DMS 273 (cell line): Measurements from ENCODE around the gene TIGD3.

ENCODE experiments used
- DNase-seq: peaks from one replicate; lab custom pipeline; 2025; ENCODE audit not compliant: unreplicated experiment; lab: John Stamatoyannopoulos, UW

Gene TIGD3

GRCh38 chr11:65389294-65389980, 34.9 kb downstream of the TIGD3 start:
- DNase-seq, result no peak

DNA sequence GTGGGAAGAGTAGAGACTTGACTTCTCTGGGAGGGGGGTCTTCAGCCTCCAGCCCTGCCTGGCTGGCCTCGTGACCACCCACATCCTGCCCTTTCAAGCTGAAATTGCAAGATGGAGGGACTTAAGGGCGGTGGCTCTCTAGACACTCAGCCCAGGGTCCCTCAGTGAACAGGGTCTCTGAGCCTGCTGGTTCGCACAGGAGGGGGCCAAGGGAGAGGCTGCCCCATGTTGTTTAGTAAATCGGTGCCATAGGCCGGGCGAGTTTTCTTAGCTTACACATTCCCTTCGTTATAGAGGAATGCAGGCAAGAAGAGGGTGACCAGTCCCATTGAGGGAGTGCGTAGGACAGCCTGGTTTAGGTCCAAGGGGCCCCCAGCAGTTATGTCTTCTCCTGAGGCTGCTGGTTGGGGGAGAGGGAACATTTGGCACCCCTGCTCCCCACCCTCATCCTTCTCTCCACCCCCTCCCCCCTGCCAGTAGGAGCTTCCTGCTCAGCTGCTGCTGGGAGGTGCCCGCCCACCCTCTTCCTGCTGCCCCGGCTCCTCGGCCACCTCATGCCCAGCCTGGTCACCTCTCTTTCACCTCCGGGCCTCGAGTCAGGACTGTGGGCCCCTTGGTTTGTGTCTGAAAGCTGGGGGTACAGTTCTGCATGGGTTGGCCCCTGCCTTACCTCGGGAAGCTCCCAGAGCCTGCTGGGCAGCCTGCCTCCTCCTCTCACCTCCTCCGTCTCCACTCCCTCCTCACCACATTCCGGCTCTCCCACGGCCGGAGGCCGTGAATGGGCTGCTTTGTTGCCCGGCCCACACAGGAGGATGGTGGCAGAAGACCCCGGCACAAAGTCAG, 35.8 kb downstream of the TIGD3 start:
- DNase-seq, result no peak

- no peak for DNase-seq
Observed at GRCh38 chr11:65390996-65391395, 36.4 kb downstream of the TIGD3 start.

DNA sequence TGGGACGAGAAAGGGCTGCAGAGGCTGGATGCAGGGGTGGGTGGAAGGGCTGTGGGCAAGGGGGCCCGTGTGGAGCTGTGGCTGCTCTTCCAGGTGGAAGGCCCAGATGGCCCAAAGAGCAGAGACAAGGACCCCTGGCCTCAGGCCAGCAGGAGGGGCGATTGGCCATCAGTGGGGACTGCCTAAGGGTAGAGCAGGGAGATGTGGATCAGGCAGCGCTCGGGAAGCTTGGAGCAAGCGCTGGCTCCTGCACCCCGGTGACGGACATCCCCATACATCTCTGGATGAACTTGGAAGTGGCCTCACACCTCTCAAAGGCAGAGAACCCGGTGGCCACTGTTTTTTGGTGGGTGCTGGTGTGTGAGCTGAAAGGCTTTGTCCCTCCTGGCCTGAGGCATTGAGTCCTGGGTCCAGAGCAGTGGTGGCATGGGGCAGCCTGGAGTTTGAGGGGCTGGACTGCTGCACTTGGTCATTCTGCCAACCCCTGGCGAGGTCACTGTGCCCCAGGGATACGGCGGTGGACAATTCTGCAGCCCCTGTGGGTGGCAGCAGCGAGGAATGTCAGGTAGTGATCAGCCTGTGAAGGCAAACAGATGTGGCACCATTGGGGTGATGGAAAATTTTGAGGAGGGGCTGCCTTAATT, 37.8 kb downstream of the TIGD3 start:
- no peak for DNase-seq

DNA sequence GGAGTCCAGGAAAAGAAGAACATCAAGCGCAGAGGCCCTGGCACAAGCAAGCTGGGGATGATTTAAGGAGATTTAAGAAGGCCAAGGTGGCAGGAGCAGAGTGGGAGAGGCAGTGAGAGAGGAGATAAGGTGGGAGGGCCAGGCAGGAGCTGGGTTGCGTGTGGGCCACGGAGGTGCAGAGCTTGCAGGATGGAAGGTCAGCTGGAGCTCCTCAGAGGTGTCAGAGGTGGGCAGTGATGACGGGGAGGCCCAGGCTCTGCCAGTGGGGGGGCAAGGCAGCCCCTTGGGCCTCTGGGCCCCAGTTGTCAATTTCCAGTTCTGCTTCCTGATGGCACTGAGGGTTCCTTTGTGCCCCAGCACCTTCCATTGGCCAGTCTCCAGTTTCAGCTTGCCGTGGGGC, 38.3 kb downstream of the TIGD3 start:
- DNase-seq, result no peak

DNA sequence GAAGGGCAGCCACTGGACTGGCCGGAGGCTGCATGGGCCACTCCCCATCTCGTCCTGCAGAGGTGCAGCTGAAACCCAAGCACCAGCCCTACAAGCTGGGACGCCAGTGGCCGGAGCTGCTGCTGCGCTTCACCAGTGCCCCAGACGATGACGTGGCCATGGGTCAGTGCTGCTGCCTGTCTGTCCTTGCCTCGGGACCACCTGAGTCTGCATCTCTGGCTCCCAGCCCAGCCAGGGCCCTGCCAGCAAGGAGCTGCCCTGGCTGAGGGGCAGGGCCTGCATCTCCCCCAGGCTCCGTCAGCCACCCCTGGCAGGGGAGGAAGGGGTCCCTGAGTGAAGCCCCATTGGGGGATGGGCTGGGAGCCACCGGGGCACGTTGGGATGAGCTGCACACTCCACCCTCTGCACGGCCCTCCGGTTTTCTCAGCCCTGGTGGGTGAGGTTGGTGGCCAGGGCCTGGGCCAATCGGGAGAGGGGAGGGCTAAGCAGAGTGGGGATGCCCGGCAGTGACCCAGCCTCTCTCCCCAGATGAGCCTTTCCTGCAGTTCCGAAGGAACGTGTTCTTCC, 39.0 kb downstream of the TIGD3 start:
- DNase-seq, result no peak

DNA sequence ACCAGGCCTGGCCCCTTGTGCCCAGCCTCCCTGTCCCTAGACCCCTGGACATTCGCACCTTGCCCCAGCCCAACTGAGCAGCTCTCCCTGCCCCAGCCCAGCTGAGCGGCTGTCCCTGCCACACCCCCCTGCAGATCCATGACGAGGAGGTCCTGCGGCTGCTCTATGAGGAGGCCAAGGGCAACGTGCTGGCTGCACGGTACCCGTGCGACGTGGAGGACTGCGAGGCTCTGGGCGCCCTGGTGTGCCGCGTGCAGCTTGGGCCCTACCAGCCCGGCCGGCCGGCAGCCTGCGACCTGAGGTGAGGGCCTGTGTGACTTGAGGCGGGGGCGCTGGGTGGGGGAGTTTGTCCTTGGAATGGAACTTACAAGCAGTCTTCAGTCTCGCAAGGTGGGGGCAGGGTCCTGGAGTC, 39.6 kb downstream of the TIGD3 start:
- DNase-seq, result no peak

DNA sequence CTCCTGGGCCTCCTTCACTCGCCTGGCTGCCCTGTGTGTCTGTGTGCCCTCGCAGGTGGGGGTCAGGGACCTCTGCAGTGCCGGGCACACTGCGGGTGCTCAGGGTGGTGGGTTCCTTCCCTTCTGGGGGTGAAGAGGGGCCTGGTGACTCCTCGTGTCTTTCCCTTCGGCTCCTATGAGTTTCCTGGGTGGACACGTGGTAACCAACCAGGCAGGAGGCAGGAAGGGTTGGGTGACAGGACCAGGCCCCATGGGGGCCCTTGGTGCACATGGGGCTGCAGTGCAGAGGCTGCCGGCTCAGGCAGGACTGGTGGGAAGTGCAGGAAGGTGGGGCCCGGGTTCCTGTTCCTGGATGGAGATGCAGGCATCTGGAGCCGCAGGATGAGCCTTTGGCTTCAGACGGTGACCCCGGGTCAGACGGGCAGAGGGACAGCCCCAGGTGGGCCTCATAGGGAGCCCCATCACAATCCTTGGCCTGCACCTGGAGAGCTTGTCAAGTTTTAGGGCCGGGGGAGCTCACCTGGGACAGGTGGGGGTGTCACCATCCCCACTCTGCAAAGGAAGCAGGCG, 41.5 kb downstream of the TIGD3 start:
- no peak for DNase-seq

DNA sequence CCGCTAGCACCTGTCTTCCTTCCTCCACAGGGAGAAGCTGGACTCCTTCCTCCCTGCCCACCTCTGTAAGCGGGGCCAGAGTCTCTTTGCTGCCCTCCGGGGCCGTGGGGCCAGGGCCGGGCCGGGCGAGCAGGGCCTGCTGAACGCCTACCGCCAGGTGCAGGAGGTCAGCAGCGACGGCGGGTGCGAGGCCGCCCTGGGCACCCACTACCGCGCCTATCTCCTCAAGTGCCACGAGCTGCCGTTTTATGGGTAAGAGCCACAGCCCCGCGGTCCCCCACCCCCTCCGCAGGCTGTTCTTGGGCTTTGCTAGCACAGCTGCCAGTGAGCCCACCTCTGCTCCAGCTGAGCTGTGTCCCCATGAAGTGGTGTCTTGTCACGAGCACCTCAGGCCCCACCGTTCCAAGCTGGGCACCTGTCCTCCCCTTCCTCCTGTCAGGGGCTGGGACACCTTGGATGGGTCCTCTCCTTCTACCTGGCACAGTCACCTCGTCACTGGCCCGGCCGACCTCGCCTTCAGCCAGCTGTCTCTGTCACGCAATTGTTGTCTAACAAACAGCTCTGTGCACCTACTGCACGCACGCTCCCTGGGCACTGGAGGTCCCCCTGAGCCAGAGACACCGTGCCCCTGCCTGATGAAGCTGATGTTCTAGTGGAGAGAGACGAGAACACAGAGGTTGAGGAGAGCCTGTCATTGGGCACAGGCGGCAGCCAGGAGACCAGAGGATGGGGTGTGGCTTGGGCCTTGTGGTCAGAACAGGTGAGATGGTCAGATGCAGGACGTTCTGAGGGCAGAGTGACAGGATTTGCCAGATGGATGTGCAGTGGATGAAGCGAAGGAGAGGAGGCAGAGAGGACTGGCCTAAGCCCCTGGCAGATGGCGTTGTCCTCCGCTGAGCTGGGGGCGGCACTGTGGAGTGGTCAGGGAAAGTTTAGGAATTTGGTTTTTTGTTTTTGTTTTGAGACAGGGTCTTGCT, 42.5 kb downstream of the TIGD3 start:
- DNase-seq, result no peak

GRCh38 chr11:65398362-65398910, 43.9 kb downstream of the TIGD3 start:
- DNase-seq, result no peak

GRCh38 chr11:65399249-65399648, 44.7 kb downstream of the TIGD3 start:
- no peak for DNase-seq

DNA sequence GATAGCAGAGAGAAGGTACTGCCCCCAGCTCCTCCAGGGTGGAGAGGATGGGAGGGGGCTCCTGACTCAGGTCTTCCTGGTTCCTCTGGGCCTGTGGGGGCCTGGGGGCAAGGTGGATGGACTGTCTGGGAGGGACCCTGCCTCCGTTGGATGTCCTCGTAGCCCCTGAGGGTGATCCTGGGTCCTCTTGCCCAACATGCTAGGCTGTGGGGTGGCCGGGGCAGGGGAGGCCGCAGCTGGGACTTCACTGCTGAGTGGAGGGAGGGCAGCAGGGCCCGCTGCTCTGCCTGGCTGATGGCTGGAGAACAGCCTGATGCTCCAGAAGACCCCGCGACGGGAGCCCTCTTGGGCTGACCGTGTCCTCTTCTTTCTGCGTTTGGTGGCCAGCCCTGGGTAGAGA, 45.3 kb downstream of the TIGD3 start:
- DNase-seq, result no peak

DNA sequence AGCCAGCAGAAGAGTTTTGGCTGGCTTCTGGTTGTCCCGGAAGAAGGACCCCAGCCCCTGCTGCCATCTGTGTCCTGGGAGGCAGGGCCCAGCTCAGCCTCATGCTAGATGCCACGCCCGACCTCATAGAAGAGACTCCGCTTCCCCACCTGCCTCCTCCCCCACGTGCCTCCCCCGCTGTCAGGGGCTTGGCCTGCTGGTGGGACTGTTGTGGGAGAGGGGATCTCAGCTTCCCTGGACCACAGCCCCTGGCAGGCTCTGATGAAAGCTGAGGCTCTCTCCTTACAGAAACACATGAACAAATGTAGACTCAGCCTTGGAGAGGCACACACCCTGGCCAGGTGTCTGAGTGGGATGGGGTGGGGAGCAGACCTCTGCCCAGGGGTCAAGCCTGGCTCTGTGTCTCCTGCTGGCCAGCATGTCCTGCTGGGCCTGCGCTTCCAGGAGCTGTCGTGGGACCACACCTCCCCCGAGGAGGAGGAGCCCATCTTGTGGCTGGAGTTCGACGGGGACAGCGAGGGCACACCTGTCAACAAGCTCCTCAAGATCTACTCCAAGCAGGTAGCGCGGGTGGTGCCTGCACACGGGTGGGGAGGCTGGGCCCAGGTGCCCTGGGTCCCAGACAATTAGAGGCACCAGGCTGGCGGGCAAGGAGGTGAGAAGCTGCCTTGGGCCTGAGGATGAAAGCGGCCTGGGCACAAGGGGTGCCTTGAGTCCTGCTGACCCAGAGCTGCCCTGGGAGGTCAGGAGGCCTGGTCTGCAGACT, 45.9 kb downstream of the TIGD3 start:
- DNase-seq, result no peak

DNA sequence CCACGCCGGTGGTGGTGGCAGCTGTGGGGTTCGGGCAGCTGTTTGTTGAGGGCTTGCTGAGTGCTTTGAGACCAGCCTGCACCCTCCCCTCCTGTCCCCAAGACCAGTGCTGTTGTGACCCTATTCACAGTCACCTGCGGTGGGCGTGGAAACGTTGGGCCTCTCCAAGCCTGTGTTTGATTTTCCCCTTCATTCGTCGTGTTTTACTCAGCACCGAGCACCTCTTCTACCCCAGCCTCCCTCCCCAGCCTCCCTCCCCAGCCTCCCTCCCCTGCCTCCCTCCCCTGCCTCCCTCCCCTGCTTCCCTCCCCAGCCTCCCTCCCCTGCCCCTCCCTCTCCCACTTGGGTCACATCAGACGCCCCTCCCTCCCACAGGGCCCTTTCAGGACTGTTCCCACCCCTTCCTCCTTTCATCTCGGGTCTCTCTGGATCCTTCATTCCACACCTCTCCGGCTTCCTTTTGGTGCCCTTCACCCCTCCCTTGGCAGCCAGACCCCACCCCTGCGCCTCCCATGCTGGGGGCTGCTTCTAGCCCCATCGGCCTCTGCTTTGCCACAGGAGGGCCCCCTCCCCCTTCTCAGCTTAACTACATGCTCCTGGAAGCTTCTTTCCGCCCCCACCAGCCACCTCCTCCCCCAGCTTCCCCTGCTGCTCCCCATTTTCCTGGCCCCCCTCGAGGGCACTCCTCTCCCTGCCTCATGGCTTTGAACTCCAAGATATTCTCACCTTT, 46.7 kb downstream of the TIGD3 start:
- DNase-seq, result no peak

GRCh38 chr11:65401803-65402248, 47.3 kb downstream of the TIGD3 start:
- DNase-seq, result no peak

- no peak for DNase-seq
Observed at GRCh38 chr11:65402790-65403189, 48.2 kb downstream of the TIGD3 start.

GRCh38 chr11:65403607-65404121, 49.1 kb downstream of the TIGD3 start:
- DNase-seq, result no peak

DNA sequence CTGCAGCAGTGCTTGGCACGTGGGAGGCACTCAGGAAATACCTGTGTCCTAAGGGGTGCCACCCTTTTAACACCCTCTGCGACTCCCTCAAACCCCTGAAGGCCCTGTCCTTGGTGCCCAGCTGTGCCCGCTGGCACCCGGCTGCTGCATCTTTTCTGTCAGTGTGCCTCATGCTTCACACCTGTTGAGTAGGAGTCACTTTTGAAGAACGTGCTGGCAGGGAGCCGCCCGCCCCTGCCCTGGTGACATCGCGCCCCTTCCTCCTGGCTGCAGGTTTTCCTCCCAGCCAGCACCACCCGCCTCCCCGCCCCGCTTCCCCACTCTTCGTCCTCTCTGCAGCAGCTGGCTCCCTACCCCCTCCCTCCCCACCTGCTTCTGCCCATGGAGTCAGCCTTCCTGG, 49.7 kb downstream of the TIGD3 start:
- no peak for DNase-seq
